ENCODE data around the gene TRPC3.

DNA sequence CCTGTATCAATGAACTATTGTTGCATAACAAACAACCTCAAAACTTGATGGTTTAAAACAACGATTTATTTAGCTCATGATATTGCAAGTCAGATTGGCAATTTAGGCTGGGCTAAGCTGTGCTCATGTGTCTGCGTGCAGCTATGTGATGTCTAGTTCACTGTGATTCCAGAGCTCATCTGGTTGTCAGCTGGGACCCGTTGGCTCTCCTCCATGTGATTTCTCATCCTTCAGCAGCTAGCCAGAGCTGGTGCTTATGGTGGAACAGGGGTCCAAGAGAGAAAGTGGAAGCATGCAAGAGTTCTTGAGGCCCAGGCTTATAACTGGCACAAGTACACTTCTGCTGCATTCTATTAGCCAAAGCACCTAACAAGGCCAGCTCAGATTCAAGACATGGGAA lies 28.8 kb upstream of the TRPC3 start:
- TF ChIP-seq POLR2AphosphoS5 (IDR thresholded peaks at IDR 0.05; ENCODE audit: borderline replicate concordance, low read depth, low read length) = no peak
- TF ChIP-seq EZH2 (IDR thresholded peaks at IDR 0.05) = no peak
- TF ChIP-seq FOXP2 (optimal IDR thresholded peaks at IDR 0.05; ENCODE audit: control extremely low read depth, extremely low read length, insufficient read depth) = no peak

Data from SK-N-MC (cell line).